AG10803 (cell line): ENCODE measurements around the gene NLE1.

ENCODE experiments used
- DNase-seq: peaks from one replicate; pipeline ENCODE4 v3.0.0; 2010; ENCODE audit warnings: low read depth
- H3K4me3 ChIP-seq: 2 replicates; pipeline ENCODE4 v1.5.1; 2011; ENCODE audit warnings: mild to moderate bottlenecking, low read length, control low read depth
- TF ChIP-seq, protein P1 (sequence below): conservative IDR thresholded peaks from 2 replicates; pipeline ENCODE4 v1.5.1; 2011; ENCODE audit warnings: mild to moderate bottlenecking, low read length, control low read depth, inconsistent platforms

The NLE1 gene

DNA sequence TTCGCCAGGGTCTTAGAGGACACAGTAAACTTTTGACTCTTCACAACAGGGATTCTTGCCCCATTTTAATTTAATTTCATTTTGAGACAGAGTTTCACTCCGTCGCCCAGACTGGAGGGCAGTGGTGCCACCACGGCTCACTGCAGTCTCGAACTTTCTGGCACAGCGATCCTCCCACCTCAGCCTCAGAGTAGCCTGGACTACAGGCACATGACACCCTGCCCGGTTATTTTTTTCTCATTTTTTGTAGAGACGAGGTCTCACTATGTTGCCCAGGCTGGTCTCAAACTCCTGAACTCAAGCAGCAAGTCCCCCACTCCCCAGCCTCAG, 329 bp upstream of the NLE1 start:
- peak overlapping the region; percentile 97 for H3K4me3 ChIP-seq
- no peak for DNase-seq
- TF ChIP-seq, protein P1, sequence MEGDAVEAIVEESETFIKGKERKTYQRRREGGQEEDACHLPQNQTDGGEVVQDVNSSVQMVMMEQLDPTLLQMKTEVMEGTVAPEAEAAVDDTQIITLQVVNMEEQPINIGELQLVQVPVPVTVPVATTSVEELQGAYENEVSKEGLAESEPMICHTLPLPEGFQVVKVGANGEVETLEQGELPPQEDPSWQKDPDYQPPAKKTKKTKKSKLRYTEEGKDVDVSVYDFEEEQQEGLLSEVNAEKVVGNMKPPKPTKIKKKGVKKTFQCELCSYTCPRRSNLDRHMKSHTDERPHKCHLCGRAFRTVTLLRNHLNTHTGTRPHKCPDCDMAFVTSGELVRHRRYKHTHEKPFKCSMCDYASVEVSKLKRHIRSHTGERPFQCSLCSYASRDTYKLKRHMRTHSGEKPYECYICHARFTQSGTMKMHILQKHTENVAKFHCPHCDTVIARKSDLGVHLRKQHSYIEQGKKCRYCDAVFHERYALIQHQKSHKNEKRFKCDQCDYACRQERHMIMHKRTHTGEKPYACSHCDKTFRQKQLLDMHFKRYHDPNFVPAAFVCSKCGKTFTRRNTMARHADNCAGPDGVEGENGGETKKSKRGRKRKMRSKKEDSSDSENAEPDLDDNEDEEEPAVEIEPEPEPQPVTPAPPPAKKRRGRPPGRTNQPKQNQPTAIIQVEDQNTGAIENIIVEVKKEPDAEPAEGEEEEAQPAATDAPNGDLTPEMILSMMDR, result no peak

DNA sequence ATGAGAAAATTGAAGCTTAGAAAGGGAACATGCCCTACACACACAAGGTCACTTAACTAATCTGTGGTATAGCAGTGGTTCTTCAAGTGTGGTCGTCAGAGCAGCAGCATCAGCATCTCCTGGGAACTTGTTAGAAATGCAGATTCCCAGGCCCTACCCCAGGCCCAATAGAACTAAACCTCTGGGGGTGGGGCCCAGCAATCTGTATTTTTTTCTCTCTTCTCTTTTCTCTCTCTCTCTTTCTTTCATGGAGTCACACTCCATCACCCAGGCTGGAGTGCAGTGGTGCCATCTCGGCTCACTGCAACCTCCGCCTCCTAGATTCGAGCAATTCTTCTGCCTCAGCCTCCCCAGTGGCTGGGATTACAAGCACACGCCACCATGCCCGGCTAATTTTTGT, 3.9 kb downstream of the NLE1 start:
- H3K4me3 ChIP-seq, result no peak overlapping the region
- no peak for DNase-seq
- TF ChIP-seq, protein P1, result no peak

DNA sequence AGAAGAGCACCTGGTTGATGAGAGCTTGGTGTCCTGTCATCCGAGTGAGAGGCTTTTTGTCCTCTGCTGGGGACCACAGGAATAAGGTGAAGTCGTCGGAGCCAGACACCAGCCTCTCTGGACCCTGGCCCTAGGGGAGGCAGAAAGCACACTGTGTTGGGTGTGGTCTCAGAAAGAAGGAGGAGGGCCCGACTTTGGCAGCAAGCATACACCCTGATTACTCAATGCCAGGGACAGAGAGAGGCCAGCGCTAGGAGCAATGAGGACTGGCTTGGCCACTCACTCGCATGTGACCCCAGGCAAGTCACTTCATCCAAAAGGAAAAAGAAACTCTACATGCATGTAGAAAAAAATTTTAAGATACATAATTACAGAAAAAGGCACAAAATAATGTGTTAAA, 6.8 kb downstream of the NLE1 start:
- no peak for DNase-seq
- H3K4me3 ChIP-seq, result no peak overlapping the region
- TF ChIP-seq, protein P1, result no peak

DNA sequence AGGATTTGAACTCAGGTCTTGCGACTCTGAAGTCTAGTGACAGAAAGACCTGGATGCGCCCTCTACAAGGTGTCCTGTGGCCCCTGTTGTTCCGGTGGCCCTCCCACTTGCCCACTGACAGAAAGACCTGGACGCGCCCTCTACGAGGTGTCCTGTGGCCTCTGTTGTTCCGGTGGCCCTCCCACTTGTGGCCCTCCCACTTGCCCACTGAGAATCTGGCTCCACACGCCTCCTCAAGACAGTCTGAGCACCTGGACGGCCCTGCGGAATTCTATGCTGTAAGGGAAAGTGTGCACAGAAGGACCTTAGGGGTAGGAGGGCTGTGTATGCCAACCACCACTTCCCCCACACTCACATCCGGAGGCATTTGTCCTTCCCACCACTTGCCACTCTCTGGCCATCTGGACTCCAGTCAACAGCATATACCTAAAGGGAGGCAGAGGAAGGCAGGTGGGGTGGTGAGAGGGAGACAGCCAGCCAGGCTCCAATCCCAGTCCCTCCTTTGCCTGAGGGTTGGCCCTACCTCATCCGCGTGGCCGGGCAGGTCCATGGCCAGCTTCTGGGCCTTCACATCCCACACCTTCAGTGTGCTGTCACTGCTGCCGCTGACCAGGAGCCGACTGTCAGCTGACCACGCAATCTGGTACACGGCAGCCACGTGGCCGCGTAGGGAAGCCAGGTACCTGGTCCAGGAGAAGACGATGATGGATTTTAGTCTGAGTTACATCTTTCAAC, 9.1 kb downstream of the NLE1 start:
- no peak overlapping the region for H3K4me3 ChIP-seq
- TF ChIP-seq, protein P1, result no peak
- DNase-seq, result no peak

DNA sequence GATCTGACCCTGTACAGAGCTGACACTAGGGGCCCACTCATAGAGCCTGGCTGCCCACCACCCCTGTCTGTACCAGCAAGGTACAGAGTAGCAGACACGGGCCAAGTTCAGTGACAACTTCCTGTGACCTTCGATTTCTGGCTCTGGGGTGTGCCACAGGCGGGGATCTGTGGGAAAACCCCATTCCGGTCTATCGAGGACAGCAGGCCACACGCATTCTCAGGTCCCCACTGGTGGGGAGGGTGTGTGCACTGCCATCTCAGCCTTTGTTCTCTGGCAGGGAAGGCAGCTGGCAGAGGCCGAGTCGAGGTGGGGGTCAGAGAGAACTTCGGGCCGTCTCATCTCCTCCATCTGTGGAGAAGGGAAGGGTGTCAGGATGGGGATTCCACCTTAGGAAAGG, 10.0 kb downstream of the NLE1 start:
- no peak for DNase-seq
- TF ChIP-seq, protein P1, result no peak
- no peak overlapping the region for H3K4me3 ChIP-seq

DNA sequence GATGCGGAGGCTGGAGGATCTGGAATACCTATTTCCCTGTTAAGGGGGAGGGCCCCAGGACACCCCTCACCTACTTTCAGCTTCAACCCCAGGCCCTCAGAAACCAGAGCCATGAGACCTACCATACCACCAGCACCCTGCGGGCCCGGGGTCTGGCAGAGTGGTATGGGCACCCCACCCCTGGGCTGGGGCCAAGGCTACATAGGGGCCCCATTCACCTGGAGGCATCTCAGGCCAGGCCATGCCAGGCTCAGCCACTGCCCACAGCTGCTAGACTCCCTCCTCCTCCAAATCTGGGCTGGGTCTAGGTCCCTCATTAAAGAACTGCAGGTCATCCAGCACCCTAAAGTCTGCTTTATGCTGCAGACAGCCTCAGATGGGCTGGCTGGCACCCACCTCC, 11.7 kb downstream of the NLE1 start:
- no peak overlapping the region for H3K4me3 ChIP-seq
- TF ChIP-seq, protein P1, result no peak
- DNase-seq, result no peak

DNA sequence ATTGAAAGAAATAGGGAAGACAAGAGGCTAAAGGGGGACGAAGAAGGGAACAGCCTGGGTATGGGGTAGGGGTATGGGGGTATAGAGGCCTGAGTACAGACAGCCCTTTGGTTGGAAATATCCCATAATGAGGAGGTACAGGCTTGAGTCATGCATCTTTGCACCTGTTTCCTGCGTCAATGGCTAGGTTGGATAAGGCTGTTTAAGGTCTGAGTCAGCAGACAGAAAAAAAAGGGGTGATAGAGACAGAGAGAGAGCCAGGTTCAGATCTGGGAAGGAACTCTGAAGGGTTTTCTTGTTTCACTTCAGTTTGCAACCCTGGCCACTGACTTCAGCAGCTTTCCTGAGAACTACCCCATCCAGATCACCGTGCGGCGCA, 12.1 kb downstream of the NLE1 start:
- DNase-seq, result no peak

More for the DNA sequence above, 12.1 kb downstream of the NLE1 start:
- no peak overlapping the region for H3K4me3 ChIP-seq
- TF ChIP-seq, protein P1, result no peak
